COR-L47 (cell line): ENCODE data around the gene LTBR.
"Not testable (repeated sequence)": the region's sequence is repeated elsewhere in the genome, so short reads cannot be mapped to it uniquely, and the experiment has no call there.

Experiments
- DNase-seq: peaks from one replicate; lab custom pipeline; 2025; lab: John Stamatoyannopoulos, UW

Gene LTBR

GRCh38 chr12:6383572-6384498, at the start of gene LTBR:
LTBR (plus strand) TSS chr12:6384162; CDS start chr12:6384359, 197 bp downstream.
- no peak for DNase-seq

- DNase-seq: no peak
These were observed 49.6 kb upstream of the LTBR start for GRCh38 chr12:6334359-6334758.

GRCh38 chr12:6334940-6335450, 49.0 kb upstream of the LTBR start:
- no peak for DNase-seq

- no peak for DNase-seq
These were observed 48.4 kb upstream of the LTBR start for GRCh38 chr12:6335451-6336078.

GRCh38 chr12:6336079-6336888, 47.7 kb upstream of the LTBR start:
- DNase-seq: no peak

- no peak for DNase-seq
These were observed 46.8 kb upstream of the LTBR start for GRCh38 chr12:6336889-6337853.

- no peak for DNase-seq
These were observed 46.0 kb upstream of the LTBR start for GRCh38 chr12:6337958-6338433.

- not testable (repeated sequence) for DNase-seq
These were observed 45.4 kb upstream of the LTBR start for GRCh38 chr12:6338536-6338935.

- no peak for DNase-seq
These were observed 45.0 kb upstream of the LTBR start for GRCh38 chr12:6338955-6339354.

GRCh38 chr12:6340032-6340638, 43.8 kb upstream of the LTBR start:
- no peak for DNase-seq

- no peak for DNase-seq
These were observed 43.1 kb upstream of the LTBR start for GRCh38 chr12:6340745-6341416.

GRCh38 chr12:6341417-6342139, 42.4 kb upstream of the LTBR start, which contains the start of gene TNFRSF1A:
TNFRSF1A (minus strand) TSS chr12:6342076; CDS start chr12:6341814, 262 bp downstream.
- no peak for DNase-seq

GRCh38 chr12:6342140-6342889, 41.6 kb upstream of the LTBR start:
- DNase-seq: no peak

- DNase-seq: no peak
These were observed 40.4 kb upstream of the LTBR start for GRCh38 chr12:6343518-6343917.

GRCh38 chr12:6344101-6344660, 39.8 kb upstream of the LTBR start:
- not testable (repeated sequence) for DNase-seq

- no peak for DNase-seq
These were observed 38.5 kb upstream of the LTBR start for GRCh38 chr12:6345319-6346091.

GRCh38 chr12:6346235-6346832, 37.6 kb upstream of the LTBR start:
- no peak for DNase-seq
